NCI-H2196 treated with DMSO at 0.1 percent for 48 hours (cell line): Measurements from ENCODE around the gene ZDHHC7.

ENCODE experiments used
- DNase-seq: peaks from one replicate; lab custom pipeline; 2025; ENCODE audit not compliant: unreplicated experiment; lab: John Stamatoyannopoulos, UW

Gene ZDHHC7

GRCh38 chr16:84965428-84966415 lies 45.6 kb downstream of the ZDHHC7 start:
- no peak for DNase-seq

DNA sequence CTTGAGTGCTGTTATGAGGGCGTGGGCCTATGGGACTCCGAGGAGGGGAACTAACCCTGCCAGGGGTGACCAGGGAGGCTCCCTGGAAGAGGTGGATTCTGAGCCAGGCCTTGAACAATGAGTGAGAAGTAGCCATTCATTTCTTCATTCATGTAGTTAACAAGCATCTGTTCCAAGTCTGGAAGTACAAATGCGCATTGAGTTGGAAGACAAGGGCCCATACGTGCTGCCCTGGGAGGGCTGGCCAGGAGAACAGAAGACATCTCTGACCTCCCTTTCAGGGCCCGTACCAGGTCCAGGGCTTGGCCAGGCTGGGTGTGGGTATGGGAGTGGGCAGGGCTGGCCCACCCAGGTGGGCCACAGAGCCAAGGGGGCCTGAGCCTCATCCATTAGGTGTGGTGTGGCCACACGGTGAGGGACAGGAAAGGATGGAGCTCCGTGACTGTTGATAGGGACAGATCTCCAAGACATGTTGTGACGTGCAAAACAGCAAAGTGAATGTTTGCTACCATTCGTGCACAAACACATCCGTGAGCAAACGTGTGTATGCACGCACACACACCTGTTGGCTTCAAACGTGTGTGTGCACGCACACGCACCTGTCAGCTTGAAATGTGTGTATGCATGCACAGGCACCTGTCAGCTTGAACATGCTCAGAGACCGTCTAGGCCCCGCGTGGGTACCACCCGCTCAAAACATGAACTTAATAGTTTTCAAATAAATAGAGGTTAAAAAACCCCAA lies 46.8 kb downstream of the ZDHHC7 start:
- DNase-seq = no peak

GRCh38 chr16:84963066-84963465 lies 48.3 kb downstream of the ZDHHC7 start:
- DNase-seq = no peak

DNA sequence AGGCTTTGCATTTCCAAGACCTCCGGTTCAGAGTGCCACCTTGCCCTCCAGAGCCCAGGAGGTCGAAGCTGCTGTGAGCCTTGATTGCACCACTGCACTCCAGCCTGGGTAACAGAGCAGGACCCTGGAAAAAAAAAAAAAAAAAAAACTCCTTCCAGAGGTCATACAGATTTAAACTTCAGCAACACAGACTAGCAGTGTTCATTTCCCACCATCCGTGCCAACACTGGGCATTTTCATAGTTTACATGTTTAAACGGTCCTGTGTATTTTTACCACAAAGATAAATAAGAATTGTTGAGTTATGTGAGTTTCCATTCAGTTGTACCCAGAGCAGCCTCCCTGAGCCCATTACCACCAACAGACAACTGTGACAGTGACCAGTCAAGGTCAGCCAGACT lies 50.4 kb downstream of the ZDHHC7 start:
- DNase-seq = no peak

DNA sequence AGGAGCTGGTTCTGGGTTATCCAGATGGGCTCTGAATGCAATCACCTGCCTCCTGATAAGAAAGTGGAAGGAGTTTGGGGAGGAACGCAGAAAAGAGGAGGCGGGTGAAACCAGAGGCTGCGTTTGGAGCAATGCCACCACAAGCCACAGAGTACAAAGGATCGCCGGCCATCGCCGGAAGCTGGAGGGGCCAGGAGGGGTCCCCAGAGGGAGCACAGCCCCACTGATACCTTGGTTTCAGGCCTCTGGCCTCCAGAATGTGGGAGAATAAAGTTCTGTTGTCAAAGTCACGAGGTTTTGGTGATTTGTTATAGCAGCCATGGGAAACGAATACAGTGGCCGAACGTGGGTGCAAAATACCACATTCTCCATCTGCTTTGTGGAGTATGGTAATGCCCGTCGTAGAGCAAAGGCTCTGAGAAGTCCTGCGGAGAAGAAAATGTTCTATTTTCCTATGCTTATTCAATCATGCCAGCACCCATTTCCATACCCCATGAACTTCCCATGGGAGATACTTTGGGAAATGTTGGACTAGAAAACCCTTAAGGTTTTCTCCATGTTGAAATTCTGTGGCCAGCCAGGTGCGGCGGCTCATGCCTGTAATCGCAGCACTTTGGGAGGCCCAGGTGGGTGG lies 51.4 kb downstream of the ZDHHC7 start:
- no peak for DNase-seq

DNA sequence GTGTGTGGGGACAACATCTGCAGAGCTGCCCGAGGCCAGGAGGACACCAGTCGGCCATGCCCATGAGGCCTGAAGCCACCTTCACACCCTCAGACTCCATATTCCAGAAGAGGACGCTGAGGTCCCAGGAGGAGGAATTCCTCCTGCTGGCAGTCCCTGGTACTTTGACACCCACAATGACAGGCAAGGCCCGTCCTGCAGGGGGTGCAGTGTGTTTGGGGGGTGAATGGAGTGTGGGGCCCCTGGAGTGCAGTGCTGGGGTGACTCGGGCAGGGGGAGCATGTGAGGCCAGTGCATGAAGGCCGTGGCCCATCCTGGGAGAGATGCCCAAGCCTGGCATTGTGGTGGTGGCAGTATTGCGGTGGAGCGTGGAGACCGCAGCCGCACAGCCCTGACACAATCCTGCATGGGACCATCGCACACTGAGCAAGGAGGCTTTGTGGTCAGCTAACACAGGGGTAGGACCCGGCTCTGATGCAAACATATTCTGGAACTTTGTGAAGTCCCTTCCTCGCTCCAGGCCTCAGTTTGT lies 52.2 kb downstream of the ZDHHC7 start:
- no peak for DNase-seq

GRCh38 chr16:84957792-84958191 lies 53.5 kb downstream of the ZDHHC7 start:
- no peak for DNase-seq

DNA sequence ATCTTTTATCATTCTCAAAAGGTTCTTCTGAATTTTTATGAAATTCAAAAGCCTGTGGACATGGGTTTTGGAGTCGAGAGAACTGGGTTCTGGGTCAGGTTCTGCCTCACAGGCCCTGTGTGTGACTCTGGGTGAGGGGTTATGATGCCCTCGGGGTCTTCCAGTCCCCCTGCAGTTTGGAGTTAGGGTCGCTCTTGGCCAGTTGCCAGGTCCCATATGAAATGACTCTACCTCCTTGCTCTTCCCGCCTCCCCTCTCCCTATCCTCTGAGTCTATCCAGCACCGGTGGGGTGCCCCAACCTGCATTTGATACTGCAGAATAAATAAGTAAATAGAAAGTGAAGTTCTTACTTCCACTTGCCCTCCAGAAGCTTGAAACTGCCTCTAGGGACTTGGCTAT lies 54.1 kb downstream of the ZDHHC7 start:
- no peak for DNase-seq

- no peak for DNase-seq
Observed at GRCh38 chr16:84955427-84955826, 55.9 kb downstream of the ZDHHC7 start.

DNA sequence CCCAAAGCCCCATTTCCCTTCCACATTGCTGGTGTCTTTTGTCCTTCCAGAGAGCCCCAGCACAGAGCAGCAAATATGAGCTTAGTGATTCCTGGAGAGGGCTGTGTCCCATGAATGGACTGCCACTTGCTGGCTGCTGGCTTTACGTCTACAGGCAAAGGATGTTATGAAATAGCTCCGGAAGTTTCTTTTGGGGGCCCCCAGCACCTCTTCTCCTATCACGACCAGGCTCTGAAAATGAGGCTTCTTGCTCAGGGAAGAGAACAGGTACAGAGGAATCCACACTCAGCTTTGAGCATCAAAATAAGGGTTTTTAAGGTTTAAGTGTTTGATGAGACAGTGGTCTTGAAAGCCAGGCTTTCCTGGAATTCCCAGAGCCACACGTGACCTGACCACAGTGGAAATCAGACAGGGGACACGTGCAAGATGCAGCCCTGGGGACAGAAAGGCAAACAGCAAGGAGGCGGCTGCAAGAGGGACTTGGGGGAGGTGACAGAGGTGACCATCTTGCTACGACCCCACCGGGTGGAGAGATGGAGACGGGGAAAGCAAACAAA lies 58.1 kb downstream of the ZDHHC7 start:
- DNase-seq = no peak

- DNase-seq = peak; percentile 31
Observed at GRCh38 chr16:84952335-84953189, 58.8 kb downstream of the ZDHHC7 start.

DNA sequence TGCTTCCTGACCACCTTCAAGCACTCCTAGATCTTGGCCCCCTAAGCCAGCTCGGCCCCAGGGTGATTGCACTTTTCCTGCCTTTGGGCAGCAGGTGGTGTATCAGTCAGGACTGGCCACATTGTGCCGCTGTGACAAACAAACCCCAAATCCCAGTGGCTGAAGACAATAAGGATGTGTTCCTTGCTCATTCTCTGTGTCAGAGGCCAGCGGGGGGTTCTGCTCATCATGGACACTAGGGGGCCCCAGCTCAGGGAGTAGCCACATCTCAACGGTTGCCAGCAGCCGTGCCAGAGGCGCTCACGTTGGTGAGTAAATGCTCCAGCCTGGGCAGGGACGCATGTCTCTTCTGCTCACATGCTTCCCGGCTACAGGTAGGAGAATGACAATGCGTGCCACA lies 60.4 kb downstream of the ZDHHC7 start:
- DNase-seq = no peak

DNA sequence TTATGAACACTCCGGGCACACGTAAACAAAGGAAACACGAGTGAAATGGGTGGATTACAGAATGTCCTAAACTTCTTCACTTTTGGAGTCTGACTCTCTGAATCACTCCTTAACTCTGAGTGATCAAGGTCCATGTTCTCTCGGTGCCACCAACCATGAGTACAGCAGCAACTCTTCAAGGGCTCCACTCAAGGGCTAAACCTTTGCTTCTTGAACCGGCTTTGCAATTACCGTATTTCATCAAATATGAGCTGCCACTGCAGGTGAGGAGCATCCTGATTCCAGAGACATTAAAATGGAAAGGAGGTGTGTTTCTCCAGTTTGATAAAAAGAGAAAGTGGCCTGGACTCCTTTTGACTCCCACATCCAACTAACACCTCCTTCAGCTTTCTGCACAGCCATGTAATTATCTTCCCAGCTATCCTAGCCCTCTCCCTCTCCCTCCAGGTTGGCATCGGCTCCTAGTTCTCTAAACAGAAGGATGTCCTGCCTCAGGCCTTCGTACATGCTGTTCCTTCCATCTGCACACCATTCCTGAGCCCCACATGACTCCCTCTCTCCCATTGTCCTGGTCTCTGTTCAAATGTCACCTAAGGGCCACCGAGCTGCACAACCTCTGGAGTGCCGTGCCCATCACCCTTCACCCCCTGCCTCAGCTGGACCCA lies 61.4 kb downstream of the ZDHHC7 start:
- DNase-seq = no peak

DNA sequence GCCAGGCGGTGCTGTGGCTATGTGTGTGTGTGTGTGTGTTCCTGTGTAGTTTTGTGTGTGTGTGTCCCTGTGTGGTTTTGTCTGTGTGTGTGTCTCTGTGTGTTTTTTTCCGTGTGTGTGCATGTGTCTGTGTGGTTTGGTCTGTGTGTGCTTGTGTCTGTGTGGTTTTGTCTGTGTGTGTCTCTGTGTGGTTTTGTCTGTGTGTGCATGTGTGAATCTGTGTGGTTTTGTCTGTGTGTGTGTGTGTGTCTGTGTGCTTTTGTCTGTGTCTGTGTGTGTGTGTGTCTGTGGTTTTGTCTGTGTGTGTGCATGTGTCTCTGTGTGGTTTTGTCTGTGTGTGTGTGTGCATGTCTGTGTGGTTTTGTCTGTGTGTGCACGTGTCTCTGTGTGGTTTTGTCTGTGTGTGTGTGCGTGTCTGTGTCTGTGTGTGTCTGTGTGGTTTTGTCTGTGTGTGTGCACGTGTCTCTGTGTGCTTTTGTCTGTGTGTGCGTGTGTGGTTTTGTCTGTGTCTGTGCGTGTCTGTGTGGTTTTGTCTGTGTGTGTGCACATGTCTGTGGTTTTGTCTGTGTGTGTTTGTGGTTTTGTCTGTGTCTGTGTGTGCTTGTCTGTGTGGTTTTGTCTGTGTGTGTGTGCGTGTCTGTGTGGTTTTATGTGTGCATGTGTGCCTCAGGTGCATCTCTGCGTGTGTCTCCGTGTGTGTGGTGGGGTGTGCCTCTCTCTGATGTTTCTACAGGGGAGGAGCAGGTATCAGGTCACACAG lies 62.3 kb downstream of the ZDHHC7 start:
- no peak for DNase-seq

DNA sequence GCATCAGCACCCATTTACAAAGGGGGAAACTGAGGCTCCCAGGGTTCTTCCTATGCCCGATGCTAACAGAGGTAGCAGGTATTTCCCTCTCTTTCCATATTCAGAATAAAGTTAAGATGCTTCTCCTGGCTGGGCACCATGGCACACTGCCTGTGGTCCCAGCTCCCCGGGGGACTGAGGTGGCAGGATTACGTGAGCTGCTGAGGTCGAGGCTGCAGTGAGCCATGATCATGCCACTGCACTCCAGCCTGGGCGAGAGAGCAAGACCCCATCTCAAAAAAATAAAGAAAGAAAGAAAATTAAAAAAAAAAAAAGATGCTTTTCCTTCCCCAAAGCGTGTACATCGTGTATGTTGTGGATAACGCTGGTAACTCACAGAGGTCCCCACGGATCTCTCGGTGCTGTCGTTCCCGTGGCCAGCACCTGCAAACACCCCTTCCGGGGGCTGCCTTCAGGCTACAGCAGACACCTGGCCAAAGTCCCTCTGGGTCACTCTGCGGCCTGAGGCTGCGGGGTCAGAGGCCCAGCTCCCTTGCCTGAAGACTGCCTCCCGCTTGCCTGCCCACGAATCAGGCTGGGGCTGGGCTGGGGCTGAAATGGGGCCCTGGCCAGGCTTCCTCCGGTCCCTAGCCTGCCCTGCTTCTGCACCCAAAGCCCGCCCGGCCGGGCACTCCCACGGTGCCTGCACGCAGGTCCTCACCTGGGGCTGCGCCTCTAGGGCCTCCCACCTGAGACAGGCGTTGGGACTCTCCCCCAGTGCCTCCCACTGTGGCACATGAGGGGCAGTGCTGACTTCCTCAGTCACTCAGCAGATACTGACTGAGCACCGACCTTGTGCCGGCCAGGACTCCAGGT lies 63.1 kb downstream of the ZDHHC7 start:
- no peak for DNase-seq

- DNase-seq = no peak
Observed at GRCh38 chr16:84947022-84947421, 64.3 kb downstream of the ZDHHC7 start.

GRCh38 chr16:84943620-84944019 lies 67.7 kb downstream of the ZDHHC7 start:
- DNase-seq = no peak

GRCh38 chr16:84942786-84943185 lies 68.5 kb downstream of the ZDHHC7 start:
- DNase-seq = no peak
